K562 (cell line): ENCODE data around the gene TIGD1. TPM values are rescaled to one million over a fixed set of nuclear protein-coding genes. Genes with fewer than 3 reads are reported as not detected.

Source experiments
- HNRNPL ChIP-seq: fragments of 200-400 bp; formaldehyde crosslinking; IDR thresholded peaks from 2 replicates; pipeline ENCODE4 v1.6.1; 2017; ENCODE audit warnings: low read depth, mild to moderate bottlenecking, low read length
- KLF1 ChIP-seq: fragments of 450-650 bp; IDR thresholded peaks from 2 replicates; pipeline ENCODE4 v1.6.1; 2016; ENCODE audit warnings: missing genetic modification characterization, missing compliant biosample characterization
- STAG1 ChIP-seq: sonication (generic); formaldehyde crosslinking; IDR thresholded peaks from 2 replicates; pipeline ENCODE4 v1.5.0; 2020; ENCODE audit warnings: missing genetic modification reagents, borderline replicate concordance
- ZBTB49 ChIP-seq: sonication (generic); formaldehyde crosslinking; IDR thresholded peaks from 2 replicates; pipeline ENCODE4 v1.8.0; 2022; ENCODE audit warnings: missing genetic modification reagents, mild to moderate bottlenecking, borderline replicate concordance
- polyA plus RNA-seq, 8 experiments: library from polyadenylated mRNA; depleted of rRNA in 4 of 8; stranded (reverse) in 5 of 8; unstranded in 3 of 8; fragments of >200 nt; fragmentation: Nextera tagmentation in 2 of 8; fragmentation: Illumina TruSeq in 1 of 8; extraction: Ambion mirVana in 2 of 8; extraction: Trizol in 1 of 8; gene quantifications; 2 replicates each; pipeline versions ENCODE4 v1.2.1 to v1.2.3, GENCODE V29; 2011 to 2014; ENCODE audit warnings: inconsistent platforms in 1 of 8, missing spikeins in 1 of 8
- total RNA-seq, 7 experiments: library from RNA; depleted of rRNA in 6 of 7; stranded (reverse); fragments of >200 nt in 6 of 7; fragmentation: Illumina TruSeq in 2 of 7; extraction: Trizol in 2 of 7; gene quantifications; 2 replicates each; pipeline versions ENCODE4 v1.2.1 to v1.2.3, GENCODE V29; 2011 to 2021; ENCODE audit warnings: low replicate concordance in 1 of 7
- TF ChIP-seq, protein P1 (sequence below): fragments of 250-450 bp; sonication (Bioruptor Pico); IDR thresholded peaks from 2 replicates; pipeline ENCODE4 v1.5.0; 2021
- TF ChIP-seq, protein P2 (sequence below): fragments of 250-450 bp; sonication (Bioruptor Pico); IDR thresholded peaks from 2 replicates; pipeline ENCODE4 v1.8.0; 2022; ENCODE audit warnings: moderate library complexity, mild to moderate bottlenecking, inconsistent platforms

TIGD1 gene
- total and polyA plus RNA-seq, 9 of the 15 experiments (the other 6 are each of a cell fraction or from before 2014, with no cell fraction given) = 2.0 to 10.1 (median 6.6) TPM

GRCh38 chr2:232521959-232522622 is 28.3 kb downstream of the TIGD1 start (continued):
- TF ChIP-seq, protein P1, sequence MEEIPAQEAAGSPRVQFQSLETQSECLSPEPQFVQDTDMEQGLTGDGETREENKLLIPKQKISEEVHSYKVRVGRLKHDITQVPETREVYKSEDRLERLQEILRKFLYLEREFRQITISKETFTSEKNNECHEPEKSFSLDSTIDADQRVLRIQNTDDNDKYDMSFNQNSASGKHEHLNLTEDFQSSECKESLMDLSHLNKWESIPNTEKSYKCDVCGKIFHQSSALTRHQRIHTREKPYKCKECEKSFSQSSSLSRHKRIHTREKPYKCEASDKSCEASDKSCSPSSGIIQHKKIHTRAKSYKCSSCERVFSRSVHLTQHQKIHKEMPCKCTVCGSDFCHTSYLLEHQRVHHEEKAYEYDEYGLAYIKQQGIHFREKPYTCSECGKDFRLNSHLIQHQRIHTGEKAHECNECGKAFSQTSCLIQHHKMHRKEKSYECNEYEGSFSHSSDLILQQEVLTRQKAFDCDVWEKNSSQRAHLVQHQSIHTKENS (CRISPR knock-in tag) = no peak
- peak; percentile 81; the same call in 1 of the 2 replicates for TF ChIP-seq HNRNPL
- TF ChIP-seq ZBTB49 = no peak
- TF ChIP-seq, protein P2, sequence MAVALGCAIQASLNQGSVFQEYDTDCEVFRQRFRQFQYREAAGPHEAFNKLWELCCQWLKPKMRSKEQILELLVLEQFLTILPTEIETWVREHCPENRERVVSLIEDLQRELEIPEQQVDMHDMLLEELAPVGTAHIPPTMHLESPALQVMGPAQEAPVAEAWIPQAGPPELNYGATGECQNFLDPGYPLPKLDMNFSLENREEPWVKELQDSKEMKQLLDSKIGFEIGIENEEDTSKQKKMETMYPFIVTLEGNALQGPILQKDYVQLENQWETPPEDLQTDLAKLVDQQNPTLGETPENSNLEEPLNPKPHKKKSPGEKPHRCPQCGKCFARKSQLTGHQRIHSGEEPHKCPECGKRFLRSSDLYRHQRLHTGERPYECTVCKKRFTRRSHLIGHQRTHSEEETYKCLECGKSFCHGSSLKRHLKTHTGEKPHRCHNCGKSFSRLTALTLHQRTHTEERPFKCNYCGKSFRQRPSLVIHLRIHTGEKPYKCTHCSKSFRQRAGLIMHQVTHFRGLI (CRISPR knock-in tag) = no peak
- peak; percentile 39; the same call in 1 of the 2 replicates for TF ChIP-seq STAG1 (CRISPR knock-in tag)
- no peak for TF ChIP-seq KLF1
